H1 (cell line): ENCODE results near the gene PCDHGB1. TPM values are rescaled to one million over a fixed set of nuclear protein-coding genes. Genes with fewer than 3 reads are reported as not detected.

ENCODE experiments used
- E2F6 ChIP-seq: IDR thresholded peaks from 2 replicates; pipeline ENCODE4 v1.6.1; 2012; ENCODE audit warnings: inconsistent platforms
- HDAC6 ChIP-seq: IDR thresholded peaks from one replicate; pipeline ENCODE4 v1.7.1; 2012; ENCODE audit warnings: low read depth, mild to moderate bottlenecking, inconsistent platforms, low read length, moderate library complexity
- POLR2A ChIP-seq, 2 experiments: IDR thresholded peaks; 1 replicate in 1 of 2; 2 replicates in 1 of 2; pipeline ENCODE4 v1.6.1; 2011; ENCODE audit warnings: low read depth in 2 of 2, low read length in 2 of 2, mild to moderate bottlenecking in 2 of 2; ENCODE audit errors: control extremely low read depth in 1 of 2
- RAD21 ChIP-seq, 2 experiments: IDR thresholded peaks in 1 of 2; conservative IDR thresholded peaks in 1 of 2; 2 replicates each; pipeline ENCODE4 v1.6.1; 2011; ENCODE audit warnings: low read depth in 2 of 2, low read length in 2 of 2, improper control_type of control experiment in 1 of 2, inconsistent platforms in 1 of 2, mild to moderate bottlenecking in 1 of 2, moderate library complexity in 1 of 2
- RBBP5 ChIP-seq: IDR thresholded peaks from 2 replicates; pipeline ENCODE4 v1.7.1; 2012; ENCODE audit warnings: low read depth, mild to moderate bottlenecking, inconsistent platforms, low read length, moderate library complexity, borderline replicate concordance
- TAF7 ChIP-seq: optimal IDR thresholded peaks from 2 replicates; pipeline ENCODE3; 2011; ENCODE audit warnings: low read depth, mild to moderate bottlenecking, inconsistent platforms, low read length, moderate library complexity, borderline replicate concordance
- ZNF274 ChIP-seq: IDR thresholded peaks from 2 replicates; pipeline ENCODE4 v1.7.0; 2012; ENCODE audit warnings: low read length, borderline replicate concordance; ENCODE audit errors: extremely low read depth
- polyA plus RNA-seq, 7 experiments: library from polyadenylated mRNA; depleted of rRNA in 3 of 7; stranded (reverse) in 5 of 7; unstranded in 2 of 7; fragments of >200 nt in 5 of 7; fragments of 200-250 nt in 2 of 7; gene quantifications; 1 replicate in 5 of 7; 2 replicates in 1 of 7; 4 replicates in 1 of 7; pipeline versions ENCODE4 v1.2.1 to v1.2.3, GENCODE V29; 2011 to 2013; ENCODE audit warnings: missing spikeins in 2 of 7, mixed read lengths in 2 of 7
- total RNA-seq: library from RNA; stranded (reverse); fragmentation: NEBNext Ultra II Directional; extraction: Animal tissue kit (Norgen Biotek cat#: 25700); gene quantifications from 2 replicates; pipeline ENCODE4 v1.2.1, GENCODE V29; 2021
- TF ChIP-seq, protein P1 (sequence below): fragments of 300-600 bp; sonication (generic); IDR thresholded peaks from 2 replicates; pipeline ENCODE4 v1.7.1; 2012; ENCODE audit warnings: low read length, moderate library complexity, mild to moderate bottlenecking, inconsistent platforms; ENCODE audit not compliant: insufficient replicate concordance

The PCDHGB1 gene
- total and polyA plus RNA-seq, 2 of the 8 experiments (the other 6 are each of a cell fraction or from before 2014, with no cell fraction given) = 1.3 to 2.8 TPM

DNA sequence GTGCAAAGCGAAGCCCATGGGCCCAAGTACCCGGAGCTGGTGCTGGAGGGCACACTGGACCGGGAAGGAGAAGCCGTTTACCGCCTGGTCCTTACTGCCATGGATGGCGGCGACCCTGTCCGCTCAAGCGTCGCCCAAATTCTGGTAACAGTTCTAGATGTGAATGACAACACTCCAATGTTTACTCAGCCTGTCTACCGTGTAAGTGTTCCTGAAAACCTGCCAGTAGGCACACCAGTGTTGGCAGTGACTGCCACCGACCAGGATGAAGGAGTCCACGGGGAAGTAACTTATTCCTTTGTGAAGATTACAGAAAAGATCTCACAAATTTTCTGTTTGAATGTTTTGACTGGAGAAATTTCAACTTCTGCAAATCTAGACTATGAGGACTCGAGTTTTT is 24.7 kb downstream of the PCDHGB1 start (continued):
- TF ChIP-seq, protein P1, sequence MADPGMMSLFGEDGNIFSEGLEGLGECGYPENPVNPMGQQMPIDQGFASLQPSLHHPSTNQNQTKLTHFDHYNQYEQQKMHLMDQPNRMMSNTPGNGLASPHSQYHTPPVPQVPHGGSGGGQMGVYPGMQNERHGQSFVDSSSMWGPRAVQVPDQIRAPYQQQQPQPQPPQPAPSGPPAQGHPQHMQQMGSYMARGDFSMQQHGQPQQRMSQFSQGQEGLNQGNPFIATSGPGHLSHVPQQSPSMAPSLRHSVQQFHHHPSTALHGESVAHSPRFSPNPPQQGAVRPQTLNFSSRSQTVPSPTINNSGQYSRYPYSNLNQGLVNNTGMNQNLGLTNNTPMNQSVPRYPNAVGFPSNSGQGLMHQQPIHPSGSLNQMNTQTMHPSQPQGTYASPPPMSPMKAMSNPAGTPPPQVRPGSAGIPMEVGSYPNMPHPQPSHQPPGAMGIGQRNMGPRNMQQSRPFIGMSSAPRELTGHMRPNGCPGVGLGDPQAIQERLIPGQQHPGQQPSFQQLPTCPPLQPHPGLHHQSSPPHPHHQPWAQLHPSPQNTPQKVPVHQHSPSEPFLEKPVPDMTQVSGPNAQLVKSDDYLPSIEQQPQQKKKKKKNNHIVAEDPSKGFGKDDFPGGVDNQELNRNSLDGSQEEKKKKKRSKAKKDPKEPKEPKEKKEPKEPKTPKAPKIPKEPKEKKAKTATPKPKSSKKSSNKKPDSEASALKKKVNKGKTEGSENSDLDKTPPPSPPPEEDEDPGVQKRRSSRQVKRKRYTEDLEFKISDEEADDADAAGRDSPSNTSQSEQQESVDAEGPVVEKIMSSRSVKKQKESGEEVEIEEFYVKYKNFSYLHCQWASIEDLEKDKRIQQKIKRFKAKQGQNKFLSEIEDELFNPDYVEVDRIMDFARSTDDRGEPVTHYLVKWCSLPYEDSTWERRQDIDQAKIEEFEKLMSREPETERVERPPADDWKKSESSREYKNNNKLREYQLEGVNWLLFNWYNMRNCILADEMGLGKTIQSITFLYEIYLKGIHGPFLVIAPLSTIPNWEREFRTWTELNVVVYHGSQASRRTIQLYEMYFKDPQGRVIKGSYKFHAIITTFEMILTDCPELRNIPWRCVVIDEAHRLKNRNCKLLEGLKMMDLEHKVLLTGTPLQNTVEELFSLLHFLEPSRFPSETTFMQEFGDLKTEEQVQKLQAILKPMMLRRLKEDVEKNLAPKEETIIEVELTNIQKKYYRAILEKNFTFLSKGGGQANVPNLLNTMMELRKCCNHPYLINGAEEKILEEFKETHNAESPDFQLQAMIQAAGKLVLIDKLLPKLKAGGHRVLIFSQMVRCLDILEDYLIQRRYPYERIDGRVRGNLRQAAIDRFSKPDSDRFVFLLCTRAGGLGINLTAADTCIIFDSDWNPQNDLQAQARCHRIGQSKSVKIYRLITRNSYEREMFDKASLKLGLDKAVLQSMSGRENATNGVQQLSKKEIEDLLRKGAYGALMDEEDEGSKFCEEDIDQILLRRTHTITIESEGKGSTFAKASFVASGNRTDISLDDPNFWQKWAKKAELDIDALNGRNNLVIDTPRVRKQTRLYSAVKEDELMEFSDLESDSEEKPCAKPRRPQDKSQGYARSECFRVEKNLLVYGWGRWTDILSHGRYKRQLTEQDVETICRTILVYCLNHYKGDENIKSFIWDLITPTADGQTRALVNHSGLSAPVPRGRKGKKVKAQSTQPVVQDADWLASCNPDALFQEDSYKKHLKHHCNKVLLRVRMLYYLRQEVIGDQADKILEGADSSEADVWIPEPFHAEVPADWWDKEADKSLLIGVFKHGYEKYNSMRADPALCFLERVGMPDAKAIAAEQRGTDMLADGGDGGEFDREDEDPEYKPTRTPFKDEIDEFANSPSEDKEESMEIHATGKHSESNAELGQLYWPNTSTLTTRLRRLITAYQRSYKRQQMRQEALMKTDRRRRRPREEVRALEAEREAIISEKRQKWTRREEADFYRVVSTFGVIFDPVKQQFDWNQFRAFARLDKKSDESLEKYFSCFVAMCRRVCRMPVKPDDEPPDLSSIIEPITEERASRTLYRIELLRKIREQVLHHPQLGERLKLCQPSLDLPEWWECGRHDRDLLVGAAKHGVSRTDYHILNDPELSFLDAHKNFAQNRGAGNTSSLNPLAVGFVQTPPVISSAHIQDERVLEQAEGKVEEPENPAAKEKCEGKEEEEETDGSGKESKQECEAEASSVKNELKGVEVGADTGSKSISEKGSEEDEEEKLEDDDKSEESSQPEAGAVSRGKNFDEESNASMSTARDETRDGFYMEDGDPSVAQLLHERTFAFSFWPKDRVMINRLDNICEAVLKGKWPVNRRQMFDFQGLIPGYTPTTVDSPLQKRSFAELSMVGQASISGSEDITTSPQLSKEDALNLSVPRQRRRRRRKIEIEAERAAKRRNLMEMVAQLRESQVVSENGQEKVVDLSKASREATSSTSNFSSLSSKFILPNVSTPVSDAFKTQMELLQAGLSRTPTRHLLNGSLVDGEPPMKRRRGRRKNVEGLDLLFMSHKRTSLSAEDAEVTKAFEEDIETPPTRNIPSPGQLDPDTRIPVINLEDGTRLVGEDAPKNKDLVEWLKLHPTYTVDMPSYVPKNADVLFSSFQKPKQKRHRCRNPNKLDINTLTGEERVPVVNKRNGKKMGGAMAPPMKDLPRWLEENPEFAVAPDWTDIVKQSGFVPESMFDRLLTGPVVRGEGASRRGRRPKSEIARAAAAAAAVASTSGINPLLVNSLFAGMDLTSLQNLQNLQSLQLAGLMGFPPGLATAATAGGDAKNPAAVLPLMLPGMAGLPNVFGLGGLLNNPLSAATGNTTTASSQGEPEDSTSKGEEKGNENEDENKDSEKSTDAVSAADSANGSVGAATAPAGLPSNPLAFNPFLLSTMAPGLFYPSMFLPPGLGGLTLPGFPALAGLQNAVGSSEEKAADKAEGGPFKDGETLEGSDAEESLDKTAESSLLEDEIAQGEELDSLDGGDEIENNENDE = no peak
- TF ChIP-seq ZNF274 (no peak), TAF7 (no peak), E2F6 (no peak), RBBP5 (no peak), RAD21 (IDR thresholded peaks at IDR 0.05 in 1 of 2, conservative IDR thresholded peaks at IDR 0.05 in 1 of 2; ENCODE audit: low read depth in 2 of 2, low read length in 2 of 2) (no peak), HDAC6 (no peak), POLR2A (IDR thresholded peaks at IDR 0.05; ENCODE audit: control extremely low read depth in 1 of 2, low read depth in 2 of 2, low read length in 2 of 2) (no peak)
